Fibroblast of mammary gland (primary cell): ENCODE data around the gene DHX30.

ENCODE experiments used
- DNase-seq: peaks from one replicate; pipeline ENCODE4 v3.0.0-alpha.2; 2010; ENCODE audit warnings: low read depth
- H3K4me3 ChIP-seq: 2 replicates; pipeline ENCODE4 v1.5.1; 2011; ENCODE audit warnings: low read depth, mild to moderate bottlenecking, low read length, moderate library complexity; ENCODE audit not compliant: control insufficient read depth
- CTCF ChIP-seq: conservative IDR thresholded peaks from 2 replicates; pipeline ENCODE4 v1.5.1; 2011; ENCODE audit warnings: low read depth, low read length, inconsistent platforms; ENCODE audit not compliant: control insufficient read depth, insufficient read depth

DHX30 gene

GRCh38 chr3:47888986-47889757 is 86.2 kb downstream of the DHX30 start:
- no peak for DNase-seq
- H3K4me3 ChIP-seq: no peak overlapping the region
- TF ChIP-seq CTCF: no peak

GRCh38 chr3:47890126-47890827 is 87.3 kb downstream of the DHX30 start:
- no peak for TF ChIP-seq CTCF
- H3K4me3 ChIP-seq: no peak overlapping the region
- DNase-seq: no peak

GRCh38 chr3:47890828-47891612 is 88.1 kb downstream of the DHX30 start:
- no peak for DNase-seq
- no peak overlapping the region for H3K4me3 ChIP-seq
- TF ChIP-seq CTCF: no peak

- TF ChIP-seq CTCF: no peak
- no peak overlapping the region for H3K4me3 ChIP-seq
- DNase-seq: no peak
Observed at GRCh38 chr3:47891613-47892005, 88.7 kb downstream of the DHX30 start.

- no peak for TF ChIP-seq CTCF
- no peak overlapping the region for H3K4me3 ChIP-seq
- DNase-seq: no peak
Observed at GRCh38 chr3:47892286-47893040, 89.5 kb downstream of the DHX30 start.

GRCh38 chr3:47895241-47895640 is 92.3 kb downstream of the DHX30 start:
- DNase-seq: no peak
- no peak overlapping the region for H3K4me3 ChIP-seq
- no peak for TF ChIP-seq CTCF
